HT1080 (cell line): ENCODE results near the gene ESR2. TPM values are rescaled to one million over a fixed set of nuclear protein-coding genes. Genes with fewer than 3 reads are reported as not detected.
"Not testable (repeated sequence)": the region's sequence is repeated elsewhere in the genome, so short reads cannot be mapped to it uniquely, and the experiment has no call there.

ENCODE experiments used
- DNase-seq: peaks from one replicate; pipeline ENCODE4 v3.0.0-alpha.2; 2015; ENCODE audit warnings: low read depth
- total RNA-seq: library from RNA; depleted of rRNA; stranded (reverse); fragments of >200 nt; shearing (Covaris generic); gene quantifications from 2 replicates; pipeline ENCODE4 v1.2.3, GENCODE V29; 2014

Gene ESR2
- total RNA-seq, 1 experiment from 2014 or later = not detected

DNA sequence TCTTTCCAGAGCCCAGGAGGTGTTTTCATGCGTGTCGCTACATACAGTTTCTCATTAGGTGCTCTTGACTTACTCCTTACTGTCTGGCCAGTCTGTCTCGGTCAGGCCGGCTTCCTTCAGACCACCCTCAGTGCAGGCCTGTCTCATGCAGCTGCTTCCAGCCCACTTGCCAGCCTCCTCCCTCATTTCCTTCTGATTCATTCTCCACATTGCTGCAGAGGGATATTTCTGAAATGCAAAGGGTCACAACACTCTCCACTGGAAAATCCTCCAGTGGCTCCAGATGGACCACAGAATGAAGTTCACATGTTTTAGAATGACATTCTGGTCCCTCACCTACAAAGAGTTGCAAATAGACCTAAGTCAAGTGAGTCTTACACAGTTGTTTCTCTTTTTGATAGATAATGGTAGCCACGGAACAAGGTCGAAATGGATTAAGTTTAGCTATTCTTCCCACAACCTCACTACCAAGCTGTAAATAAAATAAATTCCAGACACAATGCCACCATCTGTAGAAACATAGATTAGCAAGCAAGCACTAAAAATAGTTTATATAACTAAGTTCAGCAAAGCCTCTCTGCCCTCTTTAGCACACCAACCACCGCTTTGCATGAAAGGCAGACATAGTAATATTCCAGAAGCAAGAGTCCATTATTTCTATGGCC, 146.9 kb downstream of the ESR2 start:
- DNase-seq = peak; percentile 8

DNA sequence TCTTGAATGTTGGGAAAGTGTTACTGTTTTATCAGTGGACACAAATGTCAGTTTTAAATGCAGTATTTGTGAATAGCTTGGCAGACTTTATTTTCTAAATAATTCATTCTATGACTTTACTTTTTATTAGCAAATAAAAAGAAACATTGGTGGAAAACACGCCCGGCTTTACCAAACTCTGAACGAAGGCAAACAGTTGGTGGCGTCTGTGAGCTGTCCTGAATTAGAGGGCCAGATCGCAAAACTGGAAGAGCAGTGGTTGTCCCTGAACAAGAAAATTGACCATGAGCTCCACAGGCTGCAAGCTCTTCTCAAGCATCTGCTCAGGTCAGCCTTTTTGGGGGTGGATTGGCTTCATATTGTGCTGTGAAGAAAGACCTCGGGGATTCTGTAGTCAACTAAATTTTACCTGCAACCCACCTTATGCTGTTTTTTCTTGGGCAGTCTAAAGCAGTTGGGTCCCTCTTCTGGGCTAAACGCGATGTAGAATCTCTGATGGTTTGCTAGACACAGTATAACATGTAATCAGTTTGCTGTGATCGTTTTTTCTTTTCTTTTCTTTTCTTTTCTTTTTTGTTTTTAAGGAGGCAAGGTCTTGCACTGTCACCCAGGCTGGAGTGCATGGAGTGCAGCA, 156.4 kb downstream of the ESR2 start:
- peak; percentile 17 for DNase-seq

DNA sequence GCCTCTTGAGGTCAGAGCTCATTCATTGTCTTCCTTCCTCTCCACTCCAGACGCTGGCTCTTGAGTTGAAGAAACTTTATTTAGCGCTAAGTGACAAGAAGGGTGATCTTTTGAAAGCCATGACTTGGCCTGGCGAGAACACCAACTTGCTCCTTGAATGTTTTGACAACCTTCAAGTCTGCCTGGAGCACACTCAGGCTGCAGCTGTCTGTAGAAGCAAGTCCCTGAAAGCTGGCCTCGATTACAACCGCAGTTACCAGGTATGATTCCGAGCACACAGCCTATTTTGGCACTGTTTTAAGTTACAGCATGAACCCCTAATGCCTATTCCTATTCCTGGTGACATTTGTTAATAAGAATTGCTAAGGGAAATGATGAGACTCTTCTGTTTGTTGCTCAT, 167.6 kb downstream of the ESR2 start:
- no peak for DNase-seq

DNA sequence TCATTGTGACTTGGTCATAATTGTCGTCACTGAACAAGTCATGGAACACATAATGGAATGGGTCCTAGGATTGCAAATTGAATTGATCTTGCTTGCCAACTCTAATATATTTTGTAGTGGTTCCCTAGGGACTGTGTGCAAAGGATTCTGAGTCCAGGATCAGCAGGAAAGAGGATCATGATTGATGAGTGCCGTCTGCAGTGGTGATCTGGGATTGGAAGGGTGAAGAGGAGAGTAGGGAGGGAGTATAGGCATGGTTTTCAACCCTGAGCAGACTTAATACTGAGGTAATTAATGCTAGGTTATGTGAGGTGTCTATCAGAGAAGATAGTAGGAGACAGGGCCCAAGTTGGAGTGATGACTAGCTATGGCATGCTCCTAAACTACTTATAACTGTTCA, 168.9 kb downstream of the ESR2 start:
- no peak for DNase-seq

GRCh38 chr14:64123241-64123822, 170.8 kb downstream of the ESR2 start:
- no peak for DNase-seq

GRCh38 chr14:64119980-64120379, 174.2 kb downstream of the ESR2 start:
- DNase-seq = no peak

DNA sequence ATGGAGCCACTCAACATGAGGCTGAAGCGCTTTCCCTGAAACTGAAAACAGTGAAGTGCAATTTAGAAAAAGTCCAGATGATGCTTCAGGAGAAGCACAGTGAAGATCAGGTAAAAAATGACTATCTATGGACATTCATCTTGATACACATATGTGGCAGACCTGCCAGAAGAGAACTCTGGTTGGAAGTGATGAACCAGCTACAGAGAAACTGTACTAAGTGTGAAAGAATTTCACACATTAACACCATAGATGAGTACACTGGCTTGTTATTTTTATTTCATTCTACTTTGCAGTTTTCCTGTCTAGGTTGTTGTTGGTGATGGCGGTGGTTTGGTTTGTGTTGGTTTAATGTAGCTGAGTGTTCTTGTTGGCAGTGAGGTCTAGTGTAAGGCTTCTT, 174.7 kb downstream of the ESR2 start:
- no peak for DNase-seq

- DNase-seq = no peak
Observed at GRCh38 chr14:64118892-64119291, 175.3 kb downstream of the ESR2 start.

DNA sequence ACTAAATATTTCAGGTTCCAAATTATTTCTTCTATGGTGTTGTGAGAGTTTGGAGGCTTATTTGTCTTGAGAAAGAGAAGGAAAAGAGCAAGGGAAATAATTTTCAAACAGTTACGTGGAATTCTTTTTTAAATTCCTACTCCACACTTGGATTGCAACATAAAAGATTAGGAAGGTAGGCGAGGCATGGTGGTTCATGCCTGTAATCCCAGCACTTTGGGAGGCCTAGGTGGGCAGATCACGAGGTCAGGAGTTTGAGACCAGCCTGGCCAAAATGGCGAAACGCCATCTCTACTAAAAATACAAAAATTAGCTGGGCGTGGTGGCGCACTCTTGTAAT, 175.8 kb downstream of the ESR2 start:
- DNase-seq = not testable (repeated sequence)

- peak; percentile 52 for DNase-seq
Observed at GRCh38 chr14:64117671-64118402, 176.3 kb downstream of the ESR2 start.

DNA sequence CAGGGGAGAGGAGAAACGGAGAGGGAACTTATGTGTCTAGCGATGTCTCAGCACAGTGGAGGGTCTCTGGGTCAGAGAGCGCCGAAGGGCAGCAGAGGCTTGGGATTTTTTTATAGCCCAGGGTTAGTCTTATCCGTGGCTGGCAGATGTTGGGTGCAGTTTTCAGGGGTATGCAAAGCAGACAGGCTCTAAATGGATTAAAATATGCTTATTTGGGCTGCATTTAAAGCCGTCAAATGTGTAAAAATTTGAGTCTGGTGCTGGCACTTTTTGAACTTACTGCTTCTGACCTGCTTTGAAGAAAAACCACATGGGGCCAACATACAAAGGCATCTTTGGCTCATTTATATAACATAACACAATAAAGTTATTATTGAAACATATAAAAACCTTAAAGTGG, 178.8 kb downstream of the ESR2 start:
- no peak for DNase-seq

DNA sequence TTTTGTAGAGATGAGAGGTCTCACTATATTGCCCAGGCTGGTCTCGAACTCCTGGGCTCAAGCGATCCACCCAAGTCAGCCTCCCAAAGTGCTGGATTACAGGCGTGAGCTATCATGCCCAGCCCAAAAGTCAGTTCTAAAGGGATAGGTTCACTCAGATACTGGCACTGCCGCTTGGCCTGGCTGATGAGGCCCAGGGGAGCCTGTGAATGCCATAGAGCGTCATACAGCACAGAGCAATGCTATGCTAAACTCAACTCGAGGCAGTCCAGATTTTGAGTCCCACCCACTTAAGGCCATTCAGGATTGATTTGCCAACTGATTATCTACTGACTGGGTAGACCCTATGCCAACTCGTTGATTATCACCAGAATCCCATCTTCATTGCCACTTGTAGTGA, 179.4 kb downstream of the ESR2 start:
- no peak for DNase-seq

DNA sequence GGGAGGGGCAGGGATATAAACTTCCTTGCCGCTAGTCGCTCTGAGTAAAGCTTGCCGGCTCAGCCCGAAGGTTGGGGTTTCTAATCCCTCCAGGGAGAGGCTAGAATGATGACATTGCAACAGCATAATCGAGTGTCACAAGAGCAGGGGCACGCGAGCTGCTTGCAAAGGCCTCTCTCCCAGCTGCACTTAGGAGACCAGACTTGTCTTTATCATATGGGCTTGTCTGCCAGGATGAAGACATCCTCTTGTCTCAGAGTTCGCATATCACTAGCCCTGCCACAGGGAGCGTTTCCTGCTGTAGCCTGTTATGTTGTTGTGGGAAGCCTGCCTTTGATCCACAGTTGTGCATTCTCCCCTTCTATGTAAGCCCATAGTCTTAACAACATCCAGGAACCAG, 180.0 kb downstream of the ESR2 start:
- DNase-seq = no peak

GRCh38 chr14:64112867-64113678, 181.1 kb downstream of the ESR2 start:
- no peak for DNase-seq

DNA sequence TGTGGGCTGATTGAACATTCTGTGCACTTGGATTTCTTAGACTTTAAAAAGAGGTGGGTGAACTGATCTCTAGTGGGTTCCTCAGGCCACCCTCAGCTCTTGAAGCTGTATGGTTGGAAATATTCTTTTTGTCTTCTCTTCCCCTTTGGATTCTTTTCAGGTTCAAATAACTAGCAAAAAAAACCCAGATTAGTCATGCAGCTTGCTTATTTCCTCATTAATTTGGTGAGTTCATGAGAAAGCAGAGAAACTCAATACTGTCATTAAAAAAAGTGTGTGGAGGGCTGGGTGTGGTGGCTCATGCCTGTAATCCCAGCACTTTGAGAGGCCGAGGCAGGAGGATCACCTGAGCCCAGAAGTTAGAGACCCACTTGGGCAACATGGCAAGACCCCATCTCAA, 183.4 kb downstream of the ESR2 start:
- DNase-seq = peak; percentile 3

DNA sequence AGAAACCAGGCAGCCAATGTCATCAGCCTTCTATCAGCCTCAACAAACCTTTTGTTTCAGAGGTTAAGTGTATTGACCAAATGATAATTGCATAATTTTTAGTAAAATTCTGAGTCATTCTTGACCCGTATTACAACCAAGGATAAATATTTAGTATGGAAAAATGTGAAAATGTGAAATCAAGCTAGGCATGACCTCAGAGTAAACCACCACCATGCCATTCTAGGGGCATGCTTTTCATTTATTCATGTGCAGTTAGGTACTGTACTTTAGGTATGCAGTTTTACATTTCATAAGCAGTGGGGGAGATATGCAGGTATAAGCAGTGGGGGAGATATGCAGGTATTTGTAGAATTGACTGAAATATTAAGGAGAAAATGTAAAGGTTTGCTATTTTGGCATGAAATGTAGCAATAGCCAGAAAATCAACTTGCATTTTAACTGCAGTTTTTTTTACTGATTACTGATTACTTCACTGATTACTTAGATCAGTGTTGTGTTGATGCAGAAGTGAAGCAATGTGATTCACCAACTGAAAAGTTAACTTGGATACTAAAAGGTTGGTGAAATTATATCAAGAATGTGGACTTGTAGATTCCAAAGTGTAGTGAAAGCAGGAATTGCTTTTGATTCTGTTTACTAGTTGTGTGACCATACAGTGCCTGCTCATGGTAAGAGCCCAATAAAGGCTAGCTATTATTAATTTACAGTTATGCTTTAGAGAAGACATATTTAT, 184.2 kb downstream of the ESR2 start:
- DNase-seq = no peak

GRCh38 chr14:64107438-64107837, 186.7 kb downstream of the ESR2 start:
- DNase-seq = no peak

- DNase-seq = no peak
Observed at GRCh38 chr14:64098120-64098519, 196.1 kb downstream of the ESR2 start.

DNA sequence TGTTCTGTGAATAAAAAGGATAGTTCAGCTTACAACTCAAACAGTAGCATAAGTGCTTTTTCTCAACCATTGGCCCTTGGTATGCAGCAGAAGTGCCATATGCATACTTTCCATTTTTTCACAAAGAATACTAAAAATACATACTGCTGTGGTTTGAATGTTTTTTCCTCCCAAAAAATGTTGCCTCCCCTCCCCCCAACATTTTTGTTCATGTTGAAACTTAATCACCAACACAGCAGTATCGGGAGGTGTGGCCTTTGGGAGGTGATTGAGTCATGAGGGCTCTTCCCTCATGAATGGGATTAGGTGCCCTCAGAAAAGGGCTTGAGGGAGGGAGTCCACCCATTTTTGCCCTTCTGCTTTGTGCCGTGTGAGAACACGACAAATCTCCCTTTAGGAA, 198.6 kb downstream of the ESR2 start:
- no peak for DNase-seq

- no peak for DNase-seq
Observed at GRCh38 chr14:64092940-64093339, 201.2 kb downstream of the ESR2 start.

GRCh38 chr14:64092338-64092737, 201.8 kb downstream of the ESR2 start:
- no peak for DNase-seq
